HL-60 (cell line): ENCODE results near the gene HNRNPLL.

Experiments used
- CTCF ChIP-seq: IDR thresholded peaks from one replicate; pipeline ENCODE4 v1.5.1; 2011; ENCODE audit warnings: low read length, control low read depth, inconsistent platforms; ENCODE audit not compliant: insufficient read depth
- POLR2AphosphoS5 ChIP-seq: IDR thresholded peaks from 2 replicates; pipeline ENCODE4 v1.6.1; 2012; ENCODE audit warnings: low read depth

GRCh38 chr2:38649176-38649728 lies 46.5 kb upstream of the HNRNPLL start:
- TF ChIP-seq POLR2AphosphoS5 (no peak), CTCF (no peak)
